Fibroblast of villous mesenchyme (primary cell): ENCODE results near the gene P2RY8. TPM values are rescaled to one million over a fixed set of nuclear protein-coding genes. Genes with fewer than 3 reads are reported as not detected.

Source experiments
- DNase-seq: peaks from one replicate; pipeline ENCODE4 v3.0.0-alpha.2; 2010; ENCODE audit warnings: low read depth
- H3K4me3 ChIP-seq: 2 replicates; pipeline ENCODE4 v1.5.1; 2011; ENCODE audit warnings: low read depth, mild to moderate bottlenecking, low read length
- total RNA-seq: library from RNA; depleted of rRNA; stranded (reverse); fragments of >200 nt; gene quantifications from 2 replicates; pipeline ENCODE4 v1.2.3, GENCODE V29; 2012
- TF ChIP-seq, protein P1 (sequence below): IDR thresholded peaks from 2 replicates; pipeline ENCODE4 v1.5.1; 2012; ENCODE audit warnings: low read depth, mild to moderate bottlenecking, low read length; ENCODE audit not compliant: insufficient read depth

The P2RY8 gene
- total RNA-seq, 1 donor = not detected

DNA sequence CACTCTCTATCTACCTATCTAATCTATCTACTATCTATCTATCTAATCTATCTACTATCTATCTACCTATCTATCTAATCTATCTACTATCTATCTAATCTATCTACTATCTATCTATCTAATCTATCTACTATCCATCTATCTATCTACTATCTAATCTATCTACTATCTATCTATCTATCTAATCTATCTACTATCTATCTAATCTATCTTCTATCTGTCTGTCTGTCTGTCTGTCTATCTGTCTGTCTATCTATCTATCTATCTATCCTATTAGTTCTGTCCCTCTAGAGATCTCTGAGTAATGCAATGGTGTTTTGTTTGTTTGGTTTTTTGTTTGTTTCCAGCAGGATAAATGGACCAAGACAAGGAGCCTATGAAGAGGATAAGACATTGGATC lies 74.9 kb downstream of the P2RY8 start:
- no peak overlapping the region for H3K4me3 ChIP-seq
- no peak for DNase-seq
- TF ChIP-seq, protein P1, sequence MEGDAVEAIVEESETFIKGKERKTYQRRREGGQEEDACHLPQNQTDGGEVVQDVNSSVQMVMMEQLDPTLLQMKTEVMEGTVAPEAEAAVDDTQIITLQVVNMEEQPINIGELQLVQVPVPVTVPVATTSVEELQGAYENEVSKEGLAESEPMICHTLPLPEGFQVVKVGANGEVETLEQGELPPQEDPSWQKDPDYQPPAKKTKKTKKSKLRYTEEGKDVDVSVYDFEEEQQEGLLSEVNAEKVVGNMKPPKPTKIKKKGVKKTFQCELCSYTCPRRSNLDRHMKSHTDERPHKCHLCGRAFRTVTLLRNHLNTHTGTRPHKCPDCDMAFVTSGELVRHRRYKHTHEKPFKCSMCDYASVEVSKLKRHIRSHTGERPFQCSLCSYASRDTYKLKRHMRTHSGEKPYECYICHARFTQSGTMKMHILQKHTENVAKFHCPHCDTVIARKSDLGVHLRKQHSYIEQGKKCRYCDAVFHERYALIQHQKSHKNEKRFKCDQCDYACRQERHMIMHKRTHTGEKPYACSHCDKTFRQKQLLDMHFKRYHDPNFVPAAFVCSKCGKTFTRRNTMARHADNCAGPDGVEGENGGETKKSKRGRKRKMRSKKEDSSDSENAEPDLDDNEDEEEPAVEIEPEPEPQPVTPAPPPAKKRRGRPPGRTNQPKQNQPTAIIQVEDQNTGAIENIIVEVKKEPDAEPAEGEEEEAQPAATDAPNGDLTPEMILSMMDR = no peak

DNA sequence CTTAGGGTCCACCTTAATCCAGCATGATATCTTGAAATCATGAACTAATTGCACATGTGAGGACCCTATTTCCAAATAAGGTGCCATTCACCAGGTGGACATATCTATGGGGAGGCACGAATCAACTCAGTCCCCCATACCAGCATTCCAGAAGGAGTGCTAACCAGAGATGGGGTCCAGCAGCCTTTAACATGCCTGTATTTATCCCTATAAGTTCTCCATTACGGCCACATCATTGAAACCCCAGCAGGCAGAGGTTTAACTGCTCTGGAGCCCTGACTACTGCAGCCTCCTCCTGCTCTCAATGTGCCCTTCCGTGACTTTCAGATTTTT lies 81.1 kb downstream of the P2RY8 start:
- TF ChIP-seq, protein P1 = no peak
- no peak for DNase-seq

DNA sequence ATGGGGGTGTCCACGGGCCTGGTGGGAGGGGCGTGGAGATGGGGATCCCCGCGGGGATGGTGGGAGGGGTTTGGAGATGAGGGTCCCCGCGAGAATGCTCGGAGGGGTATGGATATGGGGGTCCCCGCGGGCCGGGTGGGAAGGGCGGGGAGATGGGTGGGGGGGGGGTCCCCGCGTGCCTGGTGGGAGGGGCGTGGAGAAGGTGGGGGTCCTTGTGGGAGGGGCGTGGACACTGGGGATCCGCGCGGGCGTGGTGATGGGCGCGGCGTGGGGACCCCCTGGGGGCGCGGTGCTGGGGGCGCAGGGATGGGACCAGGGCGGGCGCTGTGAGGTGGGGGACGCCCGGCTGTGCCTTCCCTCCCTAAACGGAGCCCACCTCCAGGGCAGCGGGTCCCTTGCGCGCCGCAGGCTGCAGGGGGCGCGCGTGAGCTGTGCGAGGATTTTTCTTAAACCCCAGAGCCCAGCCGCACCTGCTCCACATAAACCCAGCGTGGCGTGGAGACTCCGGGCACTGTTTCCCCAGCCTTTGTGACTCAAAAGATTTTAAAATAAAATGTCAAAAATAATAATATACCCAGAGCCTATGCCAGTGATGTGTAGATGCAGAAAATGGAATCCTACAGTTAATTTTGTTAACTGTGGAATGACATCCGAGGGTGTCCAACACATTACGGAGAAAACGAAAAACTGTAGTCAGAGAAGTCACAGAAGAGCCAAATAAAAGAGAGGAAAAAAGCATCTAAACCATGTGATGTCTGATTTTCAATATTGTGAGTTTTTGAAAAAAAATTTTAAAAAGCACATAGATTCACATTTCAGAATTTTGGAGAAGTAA lies 82.8 kb downstream of the P2RY8 start:
- TF ChIP-seq, protein P1 = peak; percentile 97
- H3K4me3 ChIP-seq = peak overlapping the region; percentile 47
- DNase-seq = peak; percentile 85

More for the DNA sequence above, 81.1 kb downstream of the P2RY8 start:
- no peak overlapping the region for H3K4me3 ChIP-seq

DNA sequence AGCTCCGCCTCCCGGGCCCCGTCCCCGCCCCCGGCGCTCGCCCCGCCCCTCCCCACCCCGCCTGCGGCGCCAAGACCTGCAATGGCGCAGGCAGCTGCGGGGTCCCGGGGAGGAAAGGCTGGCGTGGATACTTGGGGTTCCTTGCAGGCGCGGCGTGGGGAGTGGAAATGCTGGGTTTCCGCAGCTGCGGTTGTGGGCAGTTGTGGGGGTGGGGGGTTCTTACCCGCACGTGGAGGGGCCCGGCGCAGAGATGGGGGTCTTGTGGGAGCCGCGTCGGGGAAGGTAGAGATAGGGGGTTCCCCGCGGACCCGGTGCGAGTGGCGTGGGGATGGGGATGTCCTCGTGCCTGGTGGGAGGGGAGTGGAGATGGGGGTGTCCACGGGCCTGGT lies 83.6 kb downstream of the P2RY8 start:
- H3K4me3 ChIP-seq = peak overlapping the region; percentile 70
- DNase-seq = no peak
- TF ChIP-seq, protein P1 = no peak

DNA sequence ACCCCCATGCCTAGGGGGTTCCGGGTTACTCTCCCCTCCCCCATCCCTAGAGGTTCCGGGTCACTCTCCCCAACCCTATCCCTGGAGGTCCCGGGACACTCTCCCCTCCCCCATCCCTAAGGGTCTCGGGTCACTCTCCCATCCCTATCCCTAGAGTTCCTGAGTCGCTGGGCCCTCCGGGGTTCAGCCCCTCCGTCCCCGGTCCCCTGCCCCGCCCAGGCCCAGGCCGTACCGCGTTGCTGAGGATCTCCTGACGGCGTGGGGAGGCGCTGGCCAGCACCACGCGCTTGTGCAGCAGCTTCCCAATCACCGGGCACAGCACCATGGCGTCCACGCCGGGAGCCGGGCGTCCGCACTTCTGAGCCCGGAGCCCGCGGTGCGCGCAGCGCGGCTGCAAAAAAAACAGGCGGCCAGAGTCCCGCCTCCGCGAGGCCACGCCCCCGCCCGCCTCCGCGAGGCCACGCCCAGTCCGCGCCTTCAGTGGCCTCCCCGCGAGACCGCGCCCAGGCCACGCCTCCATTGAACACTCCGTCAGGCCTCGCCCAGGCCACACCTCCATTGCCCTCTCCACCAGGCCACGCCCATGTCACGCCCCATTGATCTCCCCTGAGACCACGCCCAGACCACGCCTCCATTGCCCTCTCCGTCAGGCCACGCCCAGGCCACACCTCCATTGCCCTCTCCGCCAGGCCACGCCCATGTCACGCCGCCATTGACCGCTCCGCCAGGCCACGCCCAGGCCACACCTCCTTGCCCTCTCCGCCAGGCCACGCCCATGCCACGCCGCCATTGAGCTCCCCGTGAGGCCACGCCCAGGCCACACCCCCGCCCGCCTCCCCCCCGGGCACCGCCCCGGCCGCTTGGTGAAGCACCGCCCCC lies 84.2 kb downstream of the P2RY8 start, which contains the start of gene ASMTL:
ASMTL (minus strand) TSS at position 394 of the 879 bp plus-strand sequence; CDS start at position 325, 69 bp downstream.
- TF ChIP-seq, protein P1 = no peak

DNA sequence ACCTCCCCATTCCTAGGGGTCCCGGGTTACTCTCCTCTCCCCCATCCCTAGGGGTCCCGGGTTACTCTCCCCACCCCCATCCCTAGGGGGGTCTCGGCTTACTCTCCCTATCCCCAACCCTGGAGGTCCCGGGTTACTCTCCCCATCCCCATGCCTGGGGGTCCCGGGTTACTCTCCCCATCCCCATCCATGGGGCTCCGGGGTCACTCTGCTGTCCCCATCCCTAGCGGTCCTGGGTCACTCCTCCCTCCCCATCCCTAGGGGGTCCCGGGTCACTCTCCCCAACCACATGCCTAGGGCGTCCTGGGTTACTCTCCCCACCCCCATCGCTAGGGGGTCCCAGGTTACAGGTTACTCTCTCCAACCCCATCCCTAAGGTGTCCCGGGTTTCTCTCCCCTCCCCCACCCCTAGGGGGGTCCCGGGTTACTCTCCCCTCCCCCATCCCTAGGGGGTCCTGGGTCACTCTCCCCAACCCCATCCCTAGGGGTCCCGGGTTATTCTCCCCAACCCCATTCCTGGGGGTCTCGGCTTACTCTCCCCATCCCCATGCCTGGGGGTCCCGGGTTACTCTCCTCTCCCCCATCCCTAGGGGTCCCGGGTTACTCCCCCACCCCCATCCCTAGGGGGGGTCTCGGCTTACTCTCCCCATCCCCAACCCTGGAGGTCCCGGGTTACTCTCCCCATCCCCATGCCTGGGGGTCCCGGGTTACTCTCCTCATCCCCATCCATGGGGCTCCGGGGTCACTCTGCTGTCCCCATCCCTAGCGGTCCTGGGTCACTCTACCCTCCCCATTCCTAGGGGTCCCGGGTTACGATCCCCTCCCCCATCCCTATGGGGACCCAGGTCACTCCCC lies 85.1 kb downstream of the P2RY8 start:
- TF ChIP-seq, protein P1 = no peak
- H3K4me3 ChIP-seq = peak overlapping the region; percentile 97
- DNase-seq = no peak

More for the DNA sequence above, 84.2 kb downstream of the P2RY8 start, which contains the start of gene ASMTL:
- H3K4me3 ChIP-seq = peak within 1 kb of the TSS; percentile 97
- DNase-seq = peak; percentile 100
